Aorta (tissue), 5 donors: ENCODE measurements around the gene GGT5. TPM values are rescaled to one million over a fixed set of nuclear protein-coding genes. Genes with fewer than 3 reads are reported as not detected.

Experiments
- ATAC-seq: fragments of 200-7000 bp; cut with Tn5 transposase; one replicate; pipeline ENCODE4 v1.9.1; 2022; ENCODE audit warnings: moderate library complexity; ENCODE audit not compliant: low FRiP score
- DNase-seq, 2 donors: peaks; one replicate each; pipeline ENCODE4 v3.0.0-alpha.2; 2020
- H3K27ac ChIP-seq, 2 donors: one replicate each; pipeline ENCODE4 v1.5.1; 2013; ENCODE audit warnings: low read length in 2 of 2, mild to moderate bottlenecking in 2 of 2, moderate library complexity in 2 of 2, control low read depth in 1 of 2, inconsistent platforms in 1 of 2, low read depth in 1 of 2
- H3K27me3 ChIP-seq, 2 donors: one replicate each; pipeline ENCODE4 v1.6.1; 2013; ENCODE audit warnings: control low read depth in 1 of 2, low read length in 1 of 2, mild to moderate bottlenecking in 1 of 2, moderate library complexity in 1 of 2; ENCODE audit not compliant: insufficient read depth in 2 of 2, control insufficient read depth in 1 of 2
- H3K36me3 ChIP-seq, 2 donors: one replicate each; pipeline ENCODE4 v1.6.1; 2013; ENCODE audit warnings: control low read depth in 1 of 2, low read length in 1 of 2, mild to moderate bottlenecking in 1 of 2; ENCODE audit not compliant: insufficient read depth in 2 of 2, control insufficient read depth in 1 of 2
- H3K4me1 ChIP-seq, 2 donors: one replicate each; pipeline ENCODE4 v1.6.1; 2013; ENCODE audit warnings: low read length in 2 of 2, control low read depth in 1 of 2, mild to moderate bottlenecking in 1 of 2, moderate library complexity in 1 of 2; ENCODE audit not compliant: insufficient read depth in 2 of 2, control insufficient read depth in 1 of 2
- H3K4me3 ChIP-seq, 2 donors: one replicate each; pipeline ENCODE4 v1.5.1; 2013; ENCODE audit warnings: low read length in 2 of 2, control low read depth in 1 of 2, mild to moderate bottlenecking in 1 of 2
- H3K9me3 ChIP-seq: one replicate; pipeline ENCODE4 v1.6.1; 2013; ENCODE audit warnings: mild to moderate bottlenecking, low read length; ENCODE audit not compliant: control insufficient read depth
- WGBS, 2 donors: extraction: QIAGEN DNeasy Blood & Tissue Kit; methylation state at CpG; one replicate each; pipeline ENCODE4 v1.1.7; 2013; 5-methylcytosine and 5-hydroxymethylcytosine counted together
- intact Hi-C, 2 donors: fragments of 100-400 bp; cut with DNase I; formaldehyde crosslinking; loops; one replicate each; pipeline versions ENCODE4 v1.14.2 to v1.15.0; 2022
- polyA plus RNA-seq, 2 donors: library from polyadenylated mRNA; stranded (reverse); fragments of 200-250 nt; gene quantifications; one replicate each; pipeline ENCODE4 v1.2.3, GENCODE V29; 2013
- total RNA-seq, 2 donors: library from RNA; stranded (reverse); fragmentation: NEBNext Ultra II Directional; extraction: Animal tissue kit (Norgen Biotek cat#: 25700); gene quantifications; one replicate each; pipeline ENCODE4 v1.2.1, GENCODE V29; 2021
- donor health status: healthy with polysubstance abuse.
- donor health status: Bipolar disorder and iron deficiency.
- donor health status: DM: no; HTN: no; CAD: no.
- donor health status: DM: no; HTN: no; CAD: no.
- donor health status: DM: yes; HTN: yes; CAD: no.

The GGT5 gene
- total and polyA plus RNA-seq, 4 donors = 50.8 to 434 (median 57.0) TPM

DNA sequence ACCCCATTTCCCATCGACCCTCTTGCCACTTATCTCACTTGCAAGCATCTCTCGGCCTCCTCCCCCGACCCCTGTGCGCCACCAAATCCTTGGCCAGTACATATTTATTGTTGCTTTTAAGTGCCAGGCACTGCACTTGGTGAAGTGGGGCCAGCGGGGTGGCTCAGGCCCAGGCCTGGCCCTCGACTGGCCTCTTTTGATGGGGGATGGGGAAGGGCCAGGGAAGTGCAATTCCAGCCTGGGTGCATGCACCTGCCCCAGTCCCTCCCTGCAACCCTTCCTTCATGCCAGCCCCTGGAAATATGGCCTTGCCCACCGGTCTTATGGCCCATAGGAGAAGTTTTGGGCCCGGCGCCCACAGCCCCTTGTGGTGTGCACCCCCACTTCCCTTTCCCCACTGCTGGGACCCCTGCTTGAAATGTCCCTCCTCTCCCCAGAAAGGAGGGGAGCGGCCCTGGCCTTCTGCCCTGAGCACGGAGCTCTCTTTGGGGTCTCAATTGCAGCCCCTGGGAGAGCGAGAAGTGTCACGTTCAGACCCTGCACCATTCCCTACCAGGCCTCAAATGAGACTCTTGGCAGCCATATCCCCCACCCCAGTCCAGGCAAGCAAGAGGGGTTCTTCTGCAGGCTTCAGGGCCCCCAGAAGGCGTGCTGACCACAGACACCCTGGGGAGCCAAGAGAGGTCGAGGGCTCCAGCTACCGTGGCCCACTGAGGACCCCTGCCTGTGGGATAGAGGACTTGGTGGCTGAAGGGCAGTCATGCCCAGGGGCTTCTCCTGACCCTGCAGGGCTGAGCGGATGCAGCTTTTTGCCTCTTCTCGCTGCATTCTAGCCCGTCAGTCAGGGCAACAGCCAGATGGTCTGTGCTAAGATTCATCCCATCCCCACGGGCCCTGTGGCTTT lies 62.6 kb downstream of the GGT5 start:
- no peaks in the 10 kb centered on the region for H3K27me3 ChIP-seq
- H3K4me3 ChIP-seq = no peak overlapping the region
- peak; percentile 46 to 73 for DNase-seq
- WGBS, 2 donors = 61 to 63% methylated on average over 20 of the region's 20 CpGs
- H3K27ac ChIP-seq = no peak overlapping the region
- no peaks in the 10 kb centered on the region for H3K9me3 ChIP-seq
- no peaks in the 10 kb centered on the region for H3K36me3 ChIP-seq
- H3K4me1 ChIP-seq = no peaks in the 10 kb centered on the region
- intact Hi-C loops = no loop called here
- ATAC-seq = no peak

DNA sequence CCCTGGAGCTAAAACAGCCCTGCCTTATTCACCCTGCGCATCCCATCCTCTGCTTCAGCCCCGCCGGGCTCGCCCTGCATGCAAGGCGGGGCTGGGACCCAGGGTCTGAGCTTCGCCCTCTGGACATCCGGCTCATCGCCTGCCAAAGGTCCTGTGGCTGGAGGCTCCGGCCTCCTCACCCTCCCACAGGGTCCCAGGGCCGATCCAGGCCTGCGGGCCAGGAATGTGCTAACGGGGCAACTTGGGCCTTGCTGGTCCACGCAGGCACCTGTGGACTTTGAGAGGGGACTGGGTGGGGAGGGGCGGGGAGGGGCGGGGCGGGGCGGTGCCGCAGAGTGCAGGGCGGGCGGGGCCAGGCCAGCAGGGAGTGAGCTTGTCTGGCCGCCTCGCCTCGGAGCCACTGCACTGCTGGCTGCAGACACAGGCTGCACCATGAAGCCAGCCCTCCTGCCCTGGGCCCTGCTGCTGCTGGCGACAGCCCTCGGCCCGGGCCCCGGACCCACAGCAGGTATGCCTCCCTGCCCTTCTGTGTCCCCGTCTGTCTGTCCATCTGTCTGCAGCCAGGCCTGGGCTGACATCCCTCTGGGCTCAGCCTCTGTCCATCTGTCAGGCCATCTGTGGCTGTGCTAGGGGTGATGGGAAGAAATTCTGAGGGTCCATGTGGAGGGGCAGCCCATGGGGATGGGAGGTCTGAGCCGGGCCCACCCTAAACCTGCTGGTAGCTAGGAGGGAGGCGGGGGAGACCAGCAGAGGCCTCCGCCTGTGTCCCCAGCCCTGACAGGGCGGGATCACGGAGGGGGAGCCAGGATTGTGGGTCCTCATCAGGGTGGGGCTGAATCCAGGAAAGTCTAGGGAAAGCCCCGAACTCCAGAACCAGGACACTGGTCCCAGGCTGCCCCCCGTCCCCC lies 63.5 kb downstream of the GGT5 start, which contains the start of gene SUSD2:
TSS of gene SUSD2 (plus strand) at position 400 of the 908 bp plus-strand sequence. CDS start at position 433, 33 bp downstream.
- no peak for ATAC-seq

DNA sequence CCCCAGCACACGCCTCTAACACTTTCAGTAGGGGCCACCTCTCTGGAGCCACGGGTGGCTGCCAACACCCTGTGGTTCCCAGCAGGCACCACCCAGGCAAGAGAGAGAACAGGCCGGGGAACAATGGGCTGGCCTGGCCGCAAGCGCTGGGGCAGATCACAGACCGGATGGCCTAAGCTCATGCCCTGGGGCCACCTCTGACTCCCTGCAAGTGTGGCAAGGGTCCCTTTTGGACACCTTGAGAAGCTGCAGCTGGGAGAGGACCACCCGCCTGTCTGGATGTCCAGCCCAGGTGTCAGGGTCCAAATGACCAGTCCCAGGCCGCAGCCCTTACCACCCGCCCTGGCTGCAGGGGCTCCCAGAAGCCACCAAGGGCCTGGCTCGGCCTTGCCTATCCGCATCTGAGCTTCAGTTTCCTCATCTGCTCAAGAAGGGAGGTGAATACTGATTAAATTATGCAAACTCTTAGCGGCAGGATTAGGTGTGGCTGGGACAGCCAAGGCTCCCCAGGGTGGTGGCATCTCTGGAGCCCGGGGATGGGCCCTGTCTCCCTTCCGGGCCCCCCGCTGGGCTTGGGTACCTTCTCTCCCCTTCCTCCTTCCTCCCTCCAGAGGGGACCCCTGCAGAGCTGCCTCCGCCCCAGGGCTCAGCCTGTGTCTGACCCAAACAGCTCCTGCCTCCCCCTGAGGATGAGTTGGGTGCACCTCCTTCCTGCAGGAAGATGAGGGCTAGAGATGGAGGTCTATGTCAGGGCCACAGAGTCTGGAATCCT lies 64.4 kb downstream of the GGT5 start:
- Histone ChIP-seq H3K27ac (peak overlapping the region in 1 of 2 donors; percentile 30), H3K4me1 (no peaks in the 10 kb centered on the region)

More for the DNA sequence above, 63.5 kb downstream of the GGT5 start, which contains the start of gene SUSD2:
- Histone ChIP-seq H3K27me3 (no peaks in the 10 kb centered on the region), H3K4me3 (no peak within 1 kb of the TSS), H3K4me1 (no peaks in the 10 kb centered on the region), H3K36me3 (no peaks in the 10 kb centered on the region), H3K27ac (peak within 1 kb of the TSS in 1 of 2 donors; percentile 30), H3K9me3 (no peaks in the 10 kb centered on the region)
- intact Hi-C loops = no loop called here
- peak in 1 of 2 donors; percentile 82 for DNase-seq
- WGBS, 2 donors = 32 to 36% methylated on average over 24 to 35 of the region's 35 CpGs

DNA sequence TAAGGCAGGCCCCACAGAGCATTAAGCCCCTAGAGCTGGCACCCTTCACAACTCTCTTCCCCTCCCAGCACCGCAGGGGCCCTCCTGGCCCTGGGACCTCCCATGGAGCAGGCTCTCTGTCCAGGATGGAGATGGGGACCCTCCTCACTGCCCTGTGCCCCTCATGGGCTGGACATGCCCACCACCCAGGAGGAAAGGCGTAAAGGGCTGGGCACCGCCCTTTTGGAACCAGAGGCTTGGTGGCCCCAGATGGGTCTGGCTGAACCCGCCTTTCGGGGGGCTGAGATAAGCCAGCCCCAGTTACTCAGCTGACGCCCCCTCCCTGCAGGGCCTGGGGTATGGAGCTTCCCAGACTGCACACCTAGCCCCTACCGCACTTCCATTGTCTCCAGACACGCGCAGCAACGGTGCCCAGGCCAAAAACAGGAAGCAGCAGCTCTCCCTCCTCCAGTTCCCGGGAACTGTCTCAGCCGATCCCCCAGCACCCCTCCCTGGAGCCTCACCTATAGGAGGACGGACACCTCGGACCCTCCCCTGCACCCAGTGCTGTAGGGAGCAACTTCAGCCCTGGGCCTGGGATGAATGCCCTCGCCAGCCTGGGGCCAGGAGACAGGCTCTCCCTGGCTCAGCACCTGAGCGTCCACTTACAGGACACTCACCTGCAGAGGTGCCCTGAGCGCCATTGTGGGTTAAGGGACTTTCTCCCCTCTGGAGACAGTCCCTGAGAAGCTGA lies 65.2 kb downstream of the GGT5 start:
- Histone ChIP-seq H3K9me3 (no peaks in the 10 kb centered on the region), H3K4me1 (no peaks in the 10 kb centered on the region), H3K27ac (peak overlapping the region in 1 of 2 donors; percentile 15), H3K36me3 (no peaks in the 10 kb centered on the region), H3K4me3 (no peak overlapping the region), H3K27me3 (no peaks in the 10 kb centered on the region)
- WGBS, 2 donors = 90 to 91% methylated on average over 15 to 17 of the region's 17 CpGs
- intact Hi-C loops = loop anchor here (5.0 to 10.0 kb wide), 2 partner anchors 72 to 125 kb away; no protein-coding TSS in a partner anchor
- ATAC-seq (no peak), DNase-seq (no peak)

More for the DNA sequence above, 64.4 kb downstream of the GGT5 start:
- WGBS, 2 donors = 78 to 84% methylated on average over 16 of the region's 16 CpGs
- no peak for ATAC-seq
- no peak for DNase-seq
- H3K9me3 ChIP-seq = no peaks in the 10 kb centered on the region
- H3K27me3 ChIP-seq = no peaks in the 10 kb centered on the region
- no peaks in the 10 kb centered on the region for H3K36me3 ChIP-seq
- no peak overlapping the region for H3K4me3 ChIP-seq
- intact Hi-C loops = no loop called here

DNA sequence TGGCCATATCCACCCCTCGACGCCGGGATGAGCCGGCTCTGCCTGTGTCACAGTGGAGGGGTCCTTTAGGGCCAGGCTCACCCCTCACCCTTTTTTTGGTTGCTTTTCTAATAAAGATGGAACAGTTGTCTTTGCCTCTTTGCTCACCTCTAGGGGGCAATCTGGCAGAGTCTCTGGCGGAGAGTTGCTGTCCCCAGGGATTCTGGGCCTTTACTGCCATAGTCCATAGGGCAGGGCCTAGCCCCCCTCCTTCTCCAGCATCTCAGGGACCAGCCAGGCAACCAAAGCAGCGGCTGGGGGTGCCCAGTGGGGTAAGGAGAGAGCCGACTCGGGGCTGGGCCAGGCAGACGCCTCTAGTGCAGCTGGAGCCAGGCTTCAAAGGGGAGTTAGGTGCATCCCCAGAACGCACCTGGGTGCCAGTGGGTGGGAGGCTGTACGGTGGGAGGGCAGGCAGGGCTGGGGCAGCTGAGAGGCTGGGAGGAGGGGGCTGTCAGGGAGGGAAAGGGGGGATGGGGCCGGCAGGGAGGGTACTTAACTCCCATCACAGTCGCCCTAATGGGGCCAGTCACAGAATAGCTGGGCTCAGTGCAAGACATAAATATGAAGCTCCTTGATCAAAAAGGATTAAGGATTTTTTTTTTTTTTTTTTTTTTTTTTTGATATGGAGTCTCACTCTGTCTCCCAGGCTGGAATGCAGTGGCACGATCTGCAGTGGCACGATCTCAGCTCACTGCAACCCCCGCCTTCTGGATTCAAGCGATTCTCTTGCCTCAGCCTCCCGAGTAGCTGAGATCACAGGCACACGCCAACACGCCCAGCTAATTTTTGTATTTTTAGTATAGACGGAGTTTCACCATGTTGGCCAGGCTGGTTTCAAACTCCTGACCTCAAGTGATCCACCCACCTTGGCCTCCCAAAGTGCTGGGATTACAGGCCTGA lies 66.1 kb downstream of the GGT5 start:
- no peaks in the 10 kb centered on the region for H3K4me1 ChIP-seq
- no peaks in the 10 kb centered on the region for H3K36me3 ChIP-seq
- no peaks in the 10 kb centered on the region for H3K9me3 ChIP-seq
- no peaks in the 10 kb centered on the region for H3K27me3 ChIP-seq
- ATAC-seq (no peak), DNase-seq (no peak)
- WGBS, 2 donors = 39 to 53% methylated on average over 20 to 21 of the region's 21 CpGs
- H3K27ac ChIP-seq = peak overlapping the region in 1 of 2 donors; percentile 76
- intact Hi-C loops = loop anchor here (5.0 to 10.0 kb wide), 2 partner anchors 71 to 124 kb away; no protein-coding TSS in a partner anchor
- H3K4me3 ChIP-seq = no peak overlapping the region

DNA sequence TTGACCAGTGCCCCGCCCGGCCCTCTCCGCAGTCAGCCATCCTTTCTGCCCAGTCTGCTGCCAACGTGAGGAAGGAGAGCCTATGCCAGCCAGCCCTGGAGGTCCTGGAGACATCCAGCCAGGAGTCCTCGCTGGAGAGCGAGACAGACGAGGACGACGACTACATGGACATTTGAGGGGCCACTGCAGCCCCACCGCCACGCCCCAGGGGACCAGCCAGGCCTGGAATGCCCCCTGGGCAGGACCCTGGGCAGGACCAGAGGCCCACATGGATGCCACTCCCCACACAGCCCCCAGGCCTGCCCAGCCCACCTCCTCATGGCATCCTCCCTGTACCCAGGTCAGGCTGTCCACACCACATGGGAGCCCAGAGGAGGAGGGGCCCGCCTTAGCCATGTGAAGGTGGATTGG lies 66.9 kb downstream of the GGT5 start:
- no peaks in the 10 kb centered on the region for H3K4me1 ChIP-seq
- peak overlapping the region in 1 of 2 donors; percentile 76 for H3K27ac ChIP-seq
- intact Hi-C loops = loop anchor here (5.0 to 10.0 kb wide), 2 partner anchors 71 to 123 kb away; no protein-coding TSS in a partner anchor

DNA sequence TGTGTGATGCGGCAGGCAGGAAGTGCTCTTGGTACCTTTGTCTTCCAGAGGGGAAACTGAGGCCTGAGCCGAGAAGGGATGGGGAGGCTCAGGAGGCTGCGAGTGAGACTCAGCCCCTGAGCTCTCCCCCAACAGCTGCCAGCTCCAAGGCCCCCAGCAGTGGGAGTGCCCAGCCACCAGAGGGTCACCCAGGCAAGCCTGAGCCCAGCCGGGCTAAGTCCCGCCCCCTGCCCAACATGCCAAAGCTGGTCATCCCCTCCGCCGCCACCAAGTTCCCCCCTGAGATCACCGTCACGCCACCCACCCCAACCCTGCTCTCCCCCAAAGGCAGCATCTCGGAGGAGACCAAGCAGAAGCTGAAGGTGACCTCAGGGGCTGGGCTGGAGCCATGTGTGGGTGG lies 67.4 kb downstream of the GGT5 start:
- H3K9me3 ChIP-seq = no peaks in the 10 kb centered on the region
- H3K36me3 ChIP-seq = peaks cover 0 to 2% of the 10 kb centered on the region in 2 donors
- DNase-seq = no peak
- no peaks in the 10 kb centered on the region for H3K4me1 ChIP-seq
- ATAC-seq = no peak
- intact Hi-C loops = loop anchor here (5.0 to 10.0 kb wide), 2 partner anchors 70 to 123 kb away; no protein-coding TSS in a partner anchor
- H3K4me3 ChIP-seq = no peak overlapping the region
- 37 to 41% methylated on average over 10 of the region's 10 CpGs for WGBS, 2 donors
- H3K27ac ChIP-seq = peak overlapping the region in 1 of 2 donors; percentile 78
- H3K27me3 ChIP-seq = no peaks in the 10 kb centered on the region

More for the DNA sequence above, 66.9 kb downstream of the GGT5 start:
- DNase-seq = no peak
- H3K27me3 ChIP-seq = no peaks in the 10 kb centered on the region
- H3K4me3 ChIP-seq = no peak overlapping the region
- H3K9me3 ChIP-seq = no peaks in the 10 kb centered on the region
- H3K36me3 ChIP-seq = no peaks in the 10 kb centered on the region
- ATAC-seq = no peak
- 40 to 47% methylated on average over 12 of the region's 12 CpGs for WGBS, 2 donors
